ENCODE data around the gene SLC25A10.

- TF ChIP-seq CTCF (IDR thresholded peaks at IDR 0.05) (no peak), POLR2A (IDR thresholded peaks at IDR 0.05) (no peak), EP300 (IDR thresholded peaks at IDR 0.05) (no peak)
Observed at GRCh38 chr17:81697261-81698044, 14.6 kb upstream of the SLC25A10 start.
